Heart right ventricle (tissue), 16 donors: Measurements from ENCODE around the gene TXNDC15. TPM values are rescaled to one million over a fixed set of nuclear protein-coding genes. Genes with fewer than 3 reads are reported as not detected.

Experiments
- ATAC-seq, 8 donors: fragments of 200-7000 bp; cut with Tn5 transposase; one replicate each; pipeline ENCODE4 v1.9.1; 2020; ENCODE audit warnings: mild to moderate bottlenecking in 8 of 8, moderate library complexity in 8 of 8, moderate number of reproducible peaks in 1 of 8
- DNase-seq, 2 donors: peaks; one replicate each; pipeline ENCODE4 v3.0.0-alpha.2; 2020
- H3K27ac ChIP-seq, 10 donors: fragments of 200-600 bp; sonication (generic) in 2 of 10; one replicate each; pipeline versions ENCODE4 v1.5.0 to v1.8.0; 2020 to 2022; ENCODE audit warnings: mild to moderate bottlenecking in 3 of 10
- H3K27me3 ChIP-seq, 7 donors: fragments of 200-600 bp; one replicate each; pipeline ENCODE4 v1.8.0; 2021 to 2022; ENCODE audit warnings: mild to moderate bottlenecking in 2 of 7
- H3K36me3 ChIP-seq, 9 donors: fragments of 200-600 bp; sonication (generic) in 1 of 9; one replicate each; pipeline versions ENCODE4 v1.5.0 to v1.8.0; 2020 to 2022; ENCODE audit warnings: mild to moderate bottlenecking in 2 of 9
- H3K4me1 ChIP-seq, 9 donors: fragments of 200-600 bp; sonication (generic) in 1 of 9; one replicate each; pipeline versions ENCODE4 v1.5.0 to v1.8.0; 2020 to 2022; ENCODE audit warnings: mild to moderate bottlenecking in 4 of 9
- H3K4me3 ChIP-seq, 10 donors: fragments of 200-600 bp; sonication (generic) in 2 of 10; one replicate each; pipeline versions ENCODE4 v1.5.0 to v1.8.0; 2020 to 2022; ENCODE audit warnings: mild to moderate bottlenecking in 7 of 10, moderate library complexity in 2 of 10
- H3K9me3 ChIP-seq, 11 donors: fragments of 200-600 bp in 10 of 11; sonication (generic) in 2 of 11; one replicate each; pipeline versions ENCODE4 v1.5.0 to v1.8.0; 2013 to 2022; ENCODE audit warnings: mild to moderate bottlenecking in 2 of 11, control low read depth in 1 of 11, moderate library complexity in 1 of 11
- WGBS, 2 donors: extraction: QIAGEN DNeasy Blood & Tissue Kit; methylation state at CpG; one replicate each; pipeline ENCODE4 v1.1.7; 2013; ENCODE audit warnings: inconsistent platforms in 1 of 2; 5-methylcytosine and 5-hydroxymethylcytosine counted together
- intact Hi-C, 10 donors: fragments of 100-400 bp; cut with DNase I; formaldehyde crosslinking; loops; one replicate each; pipeline versions ENCODE4 v1.11.1 to v1.14.2; 2022
- microRNA-seq, 2 donors: library from miRNA; unstranded; fragments of <30 nt; microRNA quantifications; one replicate each; pipeline ENCODE4 v1.2.0, GENCODE V29; 2021
- polyA plus RNA-seq, 2 donors: library from polyadenylated mRNA; stranded (reverse); fragments of 200-250 nt; gene quantifications; one replicate each; pipeline ENCODE4 v1.2.3, GENCODE V29; 2013
- total RNA-seq, 10 donors: library from RNA; stranded (reverse); fragmentation: NEBNext Ultra II Directional in 3 of 10; extraction: Animal tissue kit (Norgen Biotek cat#: 25700) in 3 of 10; gene quantifications; one replicate each; pipeline versions ENCODE4 v1.2.1 to v1.2.4, GENCODE V29; 2021 to 2023
- TF ChIP-seq, protein P1 (sequence below), 9 donors: fragments of 200-600 bp; sonication (generic) in 2 of 9; IDR thresholded peaks; one replicate each; pipeline versions ENCODE4 v1.5.0 to v1.8.0; 2021 to 2022; ENCODE audit warnings: antibody characterized with exemption in 9 of 9, mild to moderate bottlenecking in 5 of 9, moderate library complexity in 1 of 9
- donor health status: Arrhythmogenic right ventricular cardiomyopathy.
- donor health status: ischemic (EF 13 %, LVEDD 7.1; RV severe dilation, severe dysfunction).
- donor health status: healthy with polysubstance abuse.
- donor health status: DM: no; HTN: yes; CAD: no.
- donor health status: DM: no; HTN: no; CAD: no.
- donor health status: ischemic (EF 25% LVEDD 6.9; RV normal size, moderate dysfunction).
- donor health status: ischemic (EF 25% LVEDD 5.7; RV mildly dilated, moderate dysfunction).
- donor health status: healthy.
- donor health status: DM: yes; HTN: yes; CAD: no.
- donor health status: Ischemic cardiomyopathy.
- donor health status: ischemic (EF 35%, LVEDD 5.7; RV mildly dilated, moderate dysfunction).
- donor health status: nonischemic (EF 11% LVEDD 7.7; RV severe dilation, severe dysfunction).
- donor health status: DM: yes; HTN: yes; CAD: no.
- donor health status: PGD.
- donor health status: ischemic (EF 29% LVEDD 5.4; RV normal size, mild dysfunction).
- donor health status: nonischemic (EF 23%, LVEDD 6.1; RV moderate dilation, normal function).

The TXNDC15 gene
- total and polyA plus RNA-seq, 12 donors, result 37.5 to 72.7 (median 58.2) TPM

DNA sequence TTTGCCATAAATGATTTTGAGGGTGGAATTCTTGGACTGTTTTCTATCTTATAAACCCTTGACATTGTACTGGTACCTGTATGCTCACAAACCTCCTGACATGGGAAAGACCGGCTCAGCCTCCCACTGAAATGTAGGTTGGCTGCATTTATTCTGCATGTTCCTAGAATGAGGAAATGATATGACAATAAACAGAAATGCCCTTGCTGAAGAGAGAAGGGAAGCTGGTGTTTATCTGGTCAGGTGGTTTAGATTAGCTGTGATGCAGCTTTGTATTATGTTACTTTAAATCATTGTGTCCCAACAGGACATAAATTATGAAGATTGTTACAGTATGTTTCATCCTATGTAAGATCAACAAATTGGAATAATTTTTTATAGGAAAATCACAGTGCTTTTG is 70.5 kb downstream of the TXNDC15 start:
- H3K27ac ChIP-seq, result no peak overlapping the region
- ATAC-seq (no peak), DNase-seq (no peak)
- 39 to 45% methylated on average over 1 of the region's 1 CpG for WGBS, 2 donors
- intact Hi-C loops, result no loop called here
- no peaks in the 10 kb centered on the region for H3K9me3 ChIP-seq
- H3K4me3 ChIP-seq, result no peak overlapping the region
- H3K27me3 ChIP-seq, result no peaks in the 10 kb centered on the region
- TF ChIP-seq, protein P1, sequence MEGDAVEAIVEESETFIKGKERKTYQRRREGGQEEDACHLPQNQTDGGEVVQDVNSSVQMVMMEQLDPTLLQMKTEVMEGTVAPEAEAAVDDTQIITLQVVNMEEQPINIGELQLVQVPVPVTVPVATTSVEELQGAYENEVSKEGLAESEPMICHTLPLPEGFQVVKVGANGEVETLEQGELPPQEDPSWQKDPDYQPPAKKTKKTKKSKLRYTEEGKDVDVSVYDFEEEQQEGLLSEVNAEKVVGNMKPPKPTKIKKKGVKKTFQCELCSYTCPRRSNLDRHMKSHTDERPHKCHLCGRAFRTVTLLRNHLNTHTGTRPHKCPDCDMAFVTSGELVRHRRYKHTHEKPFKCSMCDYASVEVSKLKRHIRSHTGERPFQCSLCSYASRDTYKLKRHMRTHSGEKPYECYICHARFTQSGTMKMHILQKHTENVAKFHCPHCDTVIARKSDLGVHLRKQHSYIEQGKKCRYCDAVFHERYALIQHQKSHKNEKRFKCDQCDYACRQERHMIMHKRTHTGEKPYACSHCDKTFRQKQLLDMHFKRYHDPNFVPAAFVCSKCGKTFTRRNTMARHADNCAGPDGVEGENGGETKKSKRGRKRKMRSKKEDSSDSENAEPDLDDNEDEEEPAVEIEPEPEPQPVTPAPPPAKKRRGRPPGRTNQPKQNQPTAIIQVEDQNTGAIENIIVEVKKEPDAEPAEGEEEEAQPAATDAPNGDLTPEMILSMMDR (IDR thresholded peaks at IDR 0.05), result no peak
- peaks cover 0 to 27% (median 0%) of the 10 kb centered on the region in 9 donors for H3K36me3 ChIP-seq
- H3K4me1 ChIP-seq, result peaks cover 0 to 15% (median 8%) of the 10 kb centered on the region in 9 donors

DNA sequence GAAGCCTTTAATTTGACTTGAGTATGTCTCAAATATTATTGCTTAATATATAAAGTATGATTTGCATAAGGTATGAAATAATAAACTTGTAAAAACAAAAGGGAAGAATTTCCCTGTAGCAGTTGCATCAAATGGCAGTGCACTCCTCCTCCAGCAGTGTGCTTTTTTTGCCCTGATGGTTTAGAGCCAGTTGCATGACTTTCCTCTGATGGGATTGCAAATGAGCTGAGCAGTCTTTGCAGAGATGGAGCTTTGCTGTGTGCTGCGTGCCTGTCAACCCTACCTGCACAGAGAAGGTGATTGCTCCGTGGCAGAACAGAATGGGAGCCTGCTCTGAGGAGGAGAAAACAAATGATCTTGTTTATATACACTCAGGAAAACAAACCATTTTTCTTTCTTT is 70.9 kb downstream of the TXNDC15 start:
- intact Hi-C loops, result no loop called here
- 83 to 87% methylated on average over 2 of the region's 2 CpGs for WGBS, 2 donors

DNA sequence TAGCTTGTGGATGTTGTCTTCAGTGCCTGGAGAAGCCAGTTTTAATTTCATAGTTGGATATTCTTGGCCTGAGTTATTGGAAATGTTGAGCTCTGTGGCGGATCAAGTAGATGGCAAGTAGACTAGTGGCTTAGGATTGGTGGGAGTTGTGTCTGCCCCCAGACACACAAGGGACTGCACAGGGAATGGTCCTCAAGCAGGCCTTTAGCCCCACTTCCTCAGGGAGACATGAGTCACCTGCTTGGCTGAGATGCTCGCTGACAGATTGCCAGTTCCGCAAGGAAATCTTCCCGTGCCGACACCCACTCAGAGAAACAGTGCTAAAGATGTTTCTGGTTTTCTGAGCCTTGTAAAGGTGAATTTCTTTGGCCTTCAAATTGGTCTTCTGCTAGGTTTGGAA is 74.7 kb downstream of the TXNDC15 start:
- H3K36me3 ChIP-seq, result no peaks in the 10 kb centered on the region
- intact Hi-C loops, result no loop called here
- ATAC-seq (peak in 6 of 8 donors; percentile 38 to 81 (median 54)), DNase-seq (peak in 1 of 2 donors; percentile 32)
- H3K27ac ChIP-seq, result peak overlapping the region in 1 of 10 donors; percentile 29
- no peak overlapping the region for H3K4me3 ChIP-seq
- H3K4me1 ChIP-seq, result peaks cover 0 to 17% (median 9%) of the 10 kb centered on the region in 9 donors
- 39 to 48% methylated on average over 5 of the region's 5 CpGs for WGBS, 2 donors
- H3K27me3 ChIP-seq, result no peaks in the 10 kb centered on the region
- TF ChIP-seq, protein P1 (IDR thresholded peaks at IDR 0.05), result no peak
- peaks cover 0 to 7% (median 2%) of the 10 kb centered on the region in 11 donors for H3K9me3 ChIP-seq

More for the DNA sequence above, 70.9 kb downstream of the TXNDC15 start:
- DNase-seq (no peak), ATAC-seq (no peak)
- peaks cover 0 to 17% (median 9%) of the 10 kb centered on the region in 9 donors for H3K4me1 ChIP-seq
- H3K36me3 ChIP-seq, result peaks cover 0 to 23% (median 0%) of the 10 kb centered on the region in 9 donors
- H3K4me3 ChIP-seq, result no peak overlapping the region
- H3K9me3 ChIP-seq, result no peaks in the 10 kb centered on the region
- no peaks in the 10 kb centered on the region for H3K27me3 ChIP-seq
- no peak overlapping the region for H3K27ac ChIP-seq
- TF ChIP-seq, protein P1 (IDR thresholded peaks at IDR 0.05), result no peak

DNA sequence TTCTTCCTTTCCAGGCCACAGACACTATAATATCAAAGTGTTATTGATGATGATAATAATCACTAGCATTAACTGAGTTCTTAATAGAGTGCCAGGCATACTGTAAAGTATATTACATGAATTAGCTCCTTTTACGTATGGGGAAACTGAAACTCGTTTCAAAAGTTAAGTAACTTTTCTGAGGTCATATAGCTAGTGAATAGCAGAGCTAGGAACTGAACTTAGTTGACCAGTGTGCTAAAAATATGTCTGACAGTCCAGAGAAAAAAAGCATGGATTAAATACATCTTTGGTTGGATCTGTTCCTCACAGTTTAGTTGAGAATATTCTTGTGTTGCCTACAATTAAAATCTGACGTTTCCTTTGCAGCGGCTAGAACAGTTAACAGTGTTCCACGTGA is 75.1 kb downstream of the TXNDC15 start:
- 68 to 76% methylated on average over 5 of the region's 5 CpGs for WGBS, 2 donors
- ATAC-seq, result no peak
- no peaks in the 10 kb centered on the region for H3K36me3 ChIP-seq
- TF ChIP-seq, protein P1 (IDR thresholded peaks at IDR 0.05), result no peak
- H3K4me1 ChIP-seq, result peaks cover 0 to 17% (median 9%) of the 10 kb centered on the region in 9 donors
- intact Hi-C loops, result no loop called here
- DNase-seq, result no peak
- H3K9me3 ChIP-seq, result peaks cover 0 to 11% (median 6%) of the 10 kb centered on the region in 11 donors
- no peak overlapping the region for H3K4me3 ChIP-seq
- peak overlapping the region in 1 of 10 donors; percentile 29 for H3K27ac ChIP-seq
- no peaks in the 10 kb centered on the region for H3K27me3 ChIP-seq

Small RNA genes lying within 50 kb of the gene (microRNA-seq; reads per million reads assigned to microRNA genes)
- gene MIR4461, result 0 reads per million in 2 donors

Other genes starting within 250 kb of the TXNDC15 start
- gene SAR1B, start 241.5 kb upstream of the TXNDC15 start, total RNA-seq, result 100 to 1,000 TPM in 4 of 10 donors, 10 to 100 TPM in 6; 80.2 to 114 (median 99.4) TPM
- gene SAR1B, start 241.5 kb upstream of the TXNDC15 start, polyA plus RNA-seq, result 10 to 100 TPM; 17.6 to 52.9 TPM
- gene SEC24A, start 225.6 kb upstream of the TXNDC15 start, total RNA-seq, result 10 to 100 TPM in 3 of 10 donors, 1 to 10 TPM in 7; 7.0 to 13.7 (median 9.1) TPM
- 1 to 10 TPM; 2.6 to 3.7 TPM for gene SEC24A, start 225.6 kb upstream of the TXNDC15 start, polyA plus RNA-seq
- gene CAMLG, start 135.8 kb upstream of the TXNDC15 start, total RNA-seq, result 10 to 100 TPM; 14.6 to 22.1 (median 18.1) TPM
- gene CAMLG, start 135.8 kb upstream of the TXNDC15 start, polyA plus RNA-seq, result 10 to 100 TPM; 18.2 to 21.8 TPM
- gene DDX46, start 115.6 kb upstream of the TXNDC15 start, total RNA-seq, result 10 to 100 TPM; 26.1 to 34.8 (median 29.7) TPM
- 10 to 100 TPM; 11.9 to 34.6 TPM for gene DDX46, start 115.6 kb upstream of the TXNDC15 start, polyA plus RNA-seq
- gene C5orf24, start 28.4 kb upstream of the TXNDC15 start, total RNA-seq, result 10 to 100 TPM; 20.6 to 31.2 (median 23.5) TPM
- gene C5orf24, start 28.4 kb upstream of the TXNDC15 start, polyA plus RNA-seq, result 10 to 100 TPM; 12.0 to 20.1 TPM
- 10 to 100 TPM; 15.9 to 36.4 (median 26.8) TPM for gene PCBD2, start 30.8 kb downstream of the TXNDC15 start, total RNA-seq
- gene PCBD2, start 30.8 kb downstream of the TXNDC15 start, polyA plus RNA-seq, result 1 to 10 TPM; 6.9 to 7.8 TPM
- under 1 TPM; 0.37 to 0.82 (median 0.62) TPM for gene CATSPER3, start 93.5 kb downstream of the TXNDC15 start, total RNA-seq
- 1 to 10 TPM; 1.0 to 1.1 TPM for gene CATSPER3, start 93.5 kb downstream of the TXNDC15 start, polyA plus RNA-seq
- gene PITX1, start 159.9 kb downstream of the TXNDC15 start, total RNA-seq, result under 1 TPM in 3 of 10 donors, not detected in 7; 0.11 to 0.24 (median 0.14) TPM
- gene PITX1, start 159.9 kb downstream of the TXNDC15 start, polyA plus RNA-seq, result under 1 TPM in 1 of 2 donors, not detected in 1; 0.06 TPM